ES-I3 (cell line): ENCODE measurements around the gene LBHD2.

Experiments
- H3K36me3 ChIP-seq: 2 replicates; pipeline ENCODE4 v1.6.1; 2013; ENCODE audit warnings: mild to moderate bottlenecking, low read length, control low read depth, moderate library complexity; ENCODE audit not compliant: insufficient read depth
- H3K4me1 ChIP-seq: 2 replicates; pipeline ENCODE4 v1.6.1; 2013; ENCODE audit warnings: mild to moderate bottlenecking, control low read depth, low read length; ENCODE audit not compliant: insufficient read depth
- H3K9ac ChIP-seq: 2 replicates; pipeline ENCODE4 v1.6.1; 2013; ENCODE audit warnings: low read depth, mild to moderate bottlenecking, low read length, moderate library complexity
- H3K9me3 ChIP-seq: 2 replicates; pipeline ENCODE4 v1.6.1; 2013; ENCODE audit warnings: mild to moderate bottlenecking, low read length, moderate library complexity; ENCODE audit not compliant: control insufficient read depth, insufficient read depth

Gene LBHD2

DNA sequence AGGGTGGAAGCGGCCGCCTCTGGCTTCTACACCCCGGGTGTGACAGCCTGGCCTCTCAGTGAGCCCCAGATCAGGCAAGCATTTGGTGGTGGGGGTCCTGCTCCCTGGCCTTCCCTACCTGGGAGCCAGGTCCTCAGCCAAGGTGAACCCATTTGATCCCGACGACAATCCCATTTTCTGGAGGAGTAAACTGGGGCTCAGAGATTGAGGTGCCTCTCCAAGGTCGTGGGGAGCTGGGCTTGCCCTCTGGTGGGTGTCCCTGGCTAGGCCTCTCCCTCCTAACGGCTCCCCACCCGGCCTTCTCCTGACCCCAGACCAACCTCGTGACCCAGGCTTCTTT lies 7.8 kb downstream of the LBHD2 start:
- H3K36me3 ChIP-seq: no peaks in the 10 kb centered on the region
- no peak overlapping the region; the same call in 1 of the 2 replicates for H3K9ac ChIP-seq
- peaks cover 20% of the 10 kb centered on the region for H3K4me1 ChIP-seq
- H3K9me3 ChIP-seq: no peaks in the 10 kb centered on the region

DNA sequence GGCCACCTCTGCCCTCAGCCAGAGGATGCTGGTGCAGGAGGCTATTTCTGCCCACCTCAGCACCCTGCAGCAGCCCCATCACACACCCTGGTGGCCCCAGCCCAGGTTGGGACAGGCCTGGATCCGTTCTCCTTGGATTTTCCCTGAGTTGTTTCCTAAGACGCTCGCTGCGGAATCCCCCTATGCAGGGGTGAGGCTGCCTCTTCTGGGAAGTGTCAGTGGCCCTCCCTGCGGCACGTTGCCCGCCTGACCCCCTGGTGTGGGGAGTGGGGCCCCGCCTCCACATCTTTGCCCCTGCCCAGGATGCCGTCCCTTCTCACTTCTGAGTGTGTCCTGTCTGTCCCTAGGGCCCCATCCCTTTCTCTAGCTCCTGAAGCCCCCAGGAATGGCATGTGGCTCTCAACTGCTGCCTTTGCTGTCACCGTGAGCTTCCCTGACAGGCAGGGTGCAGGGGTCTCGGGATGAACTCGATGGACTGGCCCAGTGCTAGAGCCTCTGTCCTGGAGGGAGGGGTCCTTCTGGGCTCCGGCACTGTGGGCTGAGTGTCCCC lies 9.9 kb downstream of the LBHD2 start:
- Histone ChIP-seq H3K9ac (no peak overlapping the region), H3K36me3 (no peaks in the 10 kb centered on the region), H3K4me1 (peaks cover 27% of the 10 kb centered on the region), H3K9me3 (no peaks in the 10 kb centered on the region)

DNA sequence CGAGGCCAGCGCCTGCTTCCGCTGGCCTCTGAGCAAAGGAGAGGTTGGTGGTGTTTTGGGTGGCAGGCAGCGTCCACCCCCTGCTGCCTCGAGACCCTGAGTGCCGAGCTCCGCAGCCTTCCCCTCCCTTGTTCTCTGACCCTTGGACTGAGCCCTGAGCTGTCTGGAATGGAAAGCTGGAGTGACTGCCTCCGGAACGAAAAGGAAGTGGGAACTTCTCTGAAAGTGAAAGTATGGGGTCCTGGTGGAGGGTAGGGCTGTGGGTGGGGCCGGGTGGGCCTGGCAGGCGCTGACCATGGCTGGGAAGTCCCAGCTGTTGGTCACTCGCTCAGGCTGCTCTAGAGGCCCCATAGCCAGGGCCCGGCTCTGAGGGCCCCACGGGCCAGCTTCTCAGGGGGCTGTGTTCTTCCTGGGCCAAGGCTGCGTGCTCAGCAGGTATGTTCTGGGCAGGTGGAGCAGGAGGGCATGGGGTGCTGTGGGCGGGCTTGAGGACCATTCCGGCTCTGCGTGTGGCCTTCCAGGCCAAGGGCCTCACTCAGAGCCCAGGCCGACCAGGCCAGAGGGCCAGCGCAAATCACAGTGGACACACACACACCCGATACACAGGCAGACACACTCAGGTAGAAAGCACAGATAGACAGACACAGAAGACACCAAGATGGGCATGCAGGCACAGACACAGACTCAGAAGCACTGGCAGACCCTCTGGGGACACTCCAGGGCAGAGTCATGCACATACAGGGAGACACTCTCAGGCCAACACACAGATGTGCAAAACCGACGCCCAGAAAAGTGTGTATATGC lies 10.6 kb downstream of the LBHD2 start, which contains the start of gene EXOC3L4:
TSS of gene EXOC3L4 (plus strand) at position 320 of the 804 bp plus-strand sequence. CDS start 5,495 bp downstream, outside the sequence.
- Histone ChIP-seq H3K4me1 (peaks cover 33% of the 10 kb centered on the region), H3K36me3 (no peaks in the 10 kb centered on the region), H3K9me3 (no peaks in the 10 kb centered on the region), H3K9ac (no peak within 1 kb of the TSS)

DNA sequence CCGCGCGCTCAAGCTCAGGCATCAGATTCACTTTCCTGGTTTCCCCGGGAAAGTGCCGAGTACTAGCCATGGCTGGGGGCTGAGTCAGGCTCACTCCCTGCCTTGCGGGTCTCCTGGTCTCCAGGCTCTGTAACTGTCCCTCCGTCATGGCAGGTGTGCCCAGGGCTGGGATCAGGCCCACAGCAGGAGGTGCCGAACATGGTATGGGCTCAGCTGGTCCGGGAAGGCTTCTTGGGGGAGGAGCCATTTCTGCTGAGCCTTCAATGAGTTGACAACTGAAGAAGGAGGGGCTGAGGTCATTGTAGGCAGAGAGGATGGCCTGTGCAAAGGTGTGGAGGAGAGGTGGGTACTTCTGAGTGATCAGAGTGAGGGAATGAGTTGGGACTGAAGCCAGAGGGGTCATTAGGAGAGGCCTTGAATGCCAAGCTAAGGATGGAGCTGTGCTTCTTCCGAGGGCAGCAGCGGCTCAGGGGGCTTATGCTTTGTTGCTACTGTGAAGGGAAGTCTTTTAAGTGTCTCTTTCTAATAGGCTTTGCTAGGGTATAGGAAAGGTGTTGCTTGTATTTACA lies 11.3 kb downstream of the LBHD2 start:
- no peak overlapping the region for H3K9ac ChIP-seq
- no peaks in the 10 kb centered on the region for H3K9me3 ChIP-seq
- H3K36me3 ChIP-seq: no peaks in the 10 kb centered on the region
- H3K4me1 ChIP-seq: peaks cover 35% of the 10 kb centered on the region

DNA sequence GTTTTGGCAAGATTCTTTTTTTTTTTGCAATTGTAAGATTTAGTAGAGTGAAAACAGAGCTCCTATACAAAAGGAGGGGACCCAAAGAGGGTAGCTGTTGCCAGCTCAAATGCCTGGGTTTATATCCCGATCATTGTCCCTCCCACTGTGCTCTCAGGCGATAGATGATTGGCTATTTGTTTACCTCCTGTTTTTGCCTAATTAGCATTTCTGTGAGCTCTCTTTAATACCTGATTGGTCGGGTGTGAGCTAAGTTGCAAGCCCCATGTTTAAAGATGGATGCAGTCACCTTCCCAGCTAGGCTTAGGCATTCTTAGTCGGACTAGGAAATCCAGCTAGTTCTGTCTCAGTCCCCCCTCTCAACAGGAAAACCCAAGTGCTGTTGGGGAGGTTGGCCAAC lies 12.4 kb downstream of the LBHD2 start:
- H3K4me1 ChIP-seq: peaks cover 35% of the 10 kb centered on the region
- H3K9ac ChIP-seq: no peak overlapping the region
- no peaks in the 10 kb centered on the region for H3K9me3 ChIP-seq
- H3K36me3 ChIP-seq: no peaks in the 10 kb centered on the region

DNA sequence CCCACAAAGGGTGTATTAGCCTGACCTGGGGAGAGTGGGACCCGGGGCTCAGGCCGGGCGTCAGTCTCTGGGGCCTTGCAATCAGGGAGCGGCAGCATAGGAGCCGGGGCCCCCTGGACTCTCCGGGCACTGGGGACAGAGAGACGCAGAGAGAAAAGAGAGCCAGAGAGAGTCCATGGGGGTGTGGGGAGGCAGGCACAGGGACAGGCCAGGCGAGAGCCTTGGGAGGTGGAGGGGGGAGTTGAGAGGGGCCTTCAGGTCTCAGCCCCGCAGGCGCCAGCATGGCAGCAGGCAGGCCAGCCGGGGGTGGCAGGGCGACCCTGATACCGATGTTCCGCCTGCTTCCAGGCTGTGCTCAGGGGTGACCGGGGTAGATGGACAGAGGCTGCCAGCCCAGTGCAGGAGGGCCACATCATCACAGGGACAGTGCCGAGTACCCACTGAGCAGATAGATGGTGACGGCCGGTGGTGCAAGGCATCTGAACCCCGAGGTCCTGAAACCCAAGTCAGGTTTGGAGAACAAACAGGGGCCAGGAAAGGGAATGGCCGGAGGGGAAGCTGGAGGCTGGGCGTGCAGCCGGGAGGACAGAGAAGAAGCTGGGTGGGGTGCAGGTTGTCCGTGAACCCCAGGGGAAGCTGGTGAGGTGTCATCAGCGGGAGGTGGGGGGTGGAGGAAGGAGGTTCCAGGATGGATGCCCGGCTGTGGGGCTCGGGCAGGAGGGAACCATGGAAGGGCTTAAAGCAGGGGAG lies 13.4 kb downstream of the LBHD2 start:
- Histone ChIP-seq H3K4me1 (peaks cover 35% of the 10 kb centered on the region), H3K9me3 (no peaks in the 10 kb centered on the region), H3K36me3 (no peaks in the 10 kb centered on the region), H3K9ac (no peak overlapping the region)

DNA sequence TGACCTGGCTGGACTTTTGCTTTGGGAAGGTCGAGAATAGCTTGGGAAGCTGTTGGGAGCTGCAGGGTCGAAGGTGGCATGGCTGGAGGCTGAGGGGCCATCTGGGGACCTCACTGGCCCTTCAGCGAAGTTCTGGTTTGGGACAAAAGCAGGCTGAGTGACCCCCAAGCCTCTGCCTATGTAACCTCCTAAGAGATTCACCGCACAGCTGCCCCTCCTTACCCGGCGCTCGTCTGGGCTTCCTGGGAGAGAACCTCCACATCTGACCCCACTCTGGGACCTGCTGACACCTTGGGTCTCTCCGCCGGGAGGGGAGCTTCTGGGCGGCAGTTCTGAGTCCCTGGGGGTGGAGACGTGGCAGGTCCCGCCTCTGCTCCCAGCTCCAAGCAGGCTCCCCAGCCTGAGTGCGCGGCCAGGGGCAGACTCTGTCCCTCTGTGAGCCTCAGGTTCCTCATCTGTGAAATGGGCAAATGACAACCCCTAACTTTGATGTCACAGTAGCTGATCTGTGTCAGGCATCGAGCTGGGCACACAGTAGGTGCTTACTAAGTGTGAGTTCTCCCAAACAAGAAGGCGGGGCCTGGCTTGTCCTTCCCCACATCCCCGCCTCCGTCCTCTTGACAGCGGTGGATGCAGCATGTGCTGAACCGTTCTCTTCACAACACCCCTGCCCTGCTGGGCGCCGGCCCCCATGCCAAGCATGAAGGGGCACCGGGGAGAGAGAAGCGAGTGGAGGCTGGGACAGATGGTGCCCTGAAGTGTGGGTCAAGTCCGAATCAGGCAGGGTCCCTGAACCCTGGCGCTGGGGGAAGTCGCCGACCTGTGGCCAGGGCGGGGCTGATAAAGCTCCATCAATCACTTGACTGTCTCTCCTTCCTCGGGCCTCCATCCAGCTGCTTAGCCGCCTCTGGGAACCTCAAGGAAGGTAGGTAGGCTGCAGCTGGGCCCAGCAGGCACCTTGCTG lies 14.3 kb downstream of the LBHD2 start:
- Histone ChIP-seq H3K4me1 (peaks cover 35% of the 10 kb centered on the region), H3K9ac (no peak overlapping the region), H3K9me3 (no peaks in the 10 kb centered on the region), H3K36me3 (no peaks in the 10 kb centered on the region)

DNA sequence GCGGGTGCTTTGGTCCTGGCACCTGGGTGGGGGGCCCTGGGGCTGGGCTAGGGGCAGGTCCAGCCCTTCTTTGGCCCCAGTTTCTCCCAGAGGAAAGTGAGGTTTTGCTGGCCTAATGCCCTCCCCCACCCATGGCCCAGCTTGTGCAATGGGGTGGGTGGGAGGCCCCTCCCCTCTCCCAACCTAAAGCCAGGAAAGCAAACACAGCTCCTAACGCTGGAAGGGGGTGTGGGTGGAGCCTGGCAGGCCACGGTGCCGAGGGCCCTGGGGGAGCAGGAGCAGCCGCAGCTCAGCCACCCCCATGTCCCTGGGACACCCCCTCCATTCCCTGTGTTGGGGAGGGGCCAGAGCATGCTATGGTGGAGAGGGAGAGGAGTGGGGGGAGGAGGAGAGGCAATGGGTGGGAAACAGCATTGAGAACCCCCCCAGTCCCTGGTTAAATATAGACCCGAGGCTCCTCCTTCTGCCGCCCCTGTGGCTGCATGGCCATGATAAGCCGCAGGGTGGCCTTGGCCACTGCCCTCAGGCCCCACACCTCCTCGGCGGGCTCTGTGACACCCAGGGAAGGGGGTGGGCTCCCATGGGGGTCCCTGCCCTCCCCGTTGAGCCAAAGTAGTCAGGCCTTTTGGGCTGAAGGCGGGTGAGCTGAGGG lies 15.2 kb downstream of the LBHD2 start:
- Histone ChIP-seq H3K4me1 (peaks cover 27% of the 10 kb centered on the region), H3K9me3 (no peaks in the 10 kb centered on the region), H3K36me3 (no peaks in the 10 kb centered on the region), H3K9ac (no peak overlapping the region)

DNA sequence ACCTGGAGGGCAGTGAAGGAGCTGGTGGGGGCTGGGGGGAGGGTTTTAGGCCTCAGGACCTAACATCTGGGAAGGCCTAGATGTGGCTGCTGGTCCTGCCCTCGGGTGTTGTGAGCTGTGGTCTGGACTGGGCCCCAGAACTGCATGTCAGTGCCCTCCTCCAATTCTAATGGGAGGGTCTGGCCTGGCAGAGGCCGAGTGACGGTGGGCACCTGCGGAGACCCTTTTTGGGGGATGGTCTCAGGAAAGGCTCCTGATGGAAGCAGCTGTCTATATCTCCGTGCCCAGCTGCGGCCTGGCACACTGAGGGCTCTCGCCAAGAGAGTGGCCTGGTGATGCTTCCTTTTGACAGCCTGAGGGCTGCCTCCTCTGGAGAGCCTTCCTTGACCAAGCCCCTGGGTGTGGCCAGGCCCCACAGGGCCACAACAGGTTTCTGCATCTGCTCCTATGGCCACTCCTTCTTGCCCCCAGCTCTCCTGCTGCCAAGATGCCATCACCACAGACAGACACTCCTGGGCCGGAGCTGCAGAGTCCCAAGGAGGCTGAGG lies 15.8 kb downstream of the LBHD2 start:
- Histone ChIP-seq H3K9me3 (no peaks in the 10 kb centered on the region), H3K4me1 (peaks cover 21% of the 10 kb centered on the region), H3K36me3 (no peaks in the 10 kb centered on the region), H3K9ac (no peak overlapping the region)

DNA sequence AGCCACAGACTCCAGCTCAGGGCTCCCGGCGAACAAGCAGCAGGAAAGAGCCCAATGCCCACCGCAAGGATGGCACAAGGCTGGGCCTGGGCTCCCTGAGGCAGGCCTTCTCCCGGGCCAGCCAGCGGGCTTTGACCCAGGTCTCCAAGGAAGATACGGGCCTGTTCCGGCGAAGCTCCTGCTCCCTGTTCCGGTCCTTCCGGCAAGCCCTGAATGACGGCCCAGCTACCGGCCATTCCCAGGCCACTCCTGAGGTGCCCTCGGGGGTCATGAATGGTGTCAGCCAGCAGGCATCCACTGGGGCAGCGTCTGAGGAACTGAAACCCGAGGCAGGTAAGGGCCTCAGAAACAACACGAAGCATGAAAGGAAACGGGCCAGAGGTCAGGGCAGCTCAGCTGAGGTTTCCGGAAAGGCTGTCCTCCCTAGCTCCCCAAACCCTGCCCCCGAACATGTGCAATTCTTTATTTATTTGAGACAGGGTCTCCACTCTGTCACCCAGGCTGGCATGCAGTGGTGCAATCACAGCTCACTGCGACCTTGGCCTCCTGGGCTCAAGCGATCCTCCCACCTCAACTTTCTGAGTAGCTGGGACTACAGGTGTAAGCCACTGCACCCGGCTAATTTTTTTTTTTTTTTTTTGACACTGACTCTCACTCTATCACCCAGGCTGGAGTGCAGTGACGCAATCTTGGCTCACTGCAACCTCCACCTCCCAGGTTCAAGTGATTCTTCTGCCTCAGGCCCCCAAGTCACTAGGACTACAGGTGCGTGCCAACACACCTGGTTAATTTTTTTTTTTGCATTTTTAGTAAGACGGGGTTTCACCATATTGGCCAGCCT lies 16.5 kb downstream of the LBHD2 start:
- H3K9ac ChIP-seq: no peak overlapping the region
- H3K4me1 ChIP-seq: peaks cover 24% of the 10 kb centered on the region
- no peaks in the 10 kb centered on the region for H3K9me3 ChIP-seq
- H3K36me3 ChIP-seq: no peaks in the 10 kb centered on the region

DNA sequence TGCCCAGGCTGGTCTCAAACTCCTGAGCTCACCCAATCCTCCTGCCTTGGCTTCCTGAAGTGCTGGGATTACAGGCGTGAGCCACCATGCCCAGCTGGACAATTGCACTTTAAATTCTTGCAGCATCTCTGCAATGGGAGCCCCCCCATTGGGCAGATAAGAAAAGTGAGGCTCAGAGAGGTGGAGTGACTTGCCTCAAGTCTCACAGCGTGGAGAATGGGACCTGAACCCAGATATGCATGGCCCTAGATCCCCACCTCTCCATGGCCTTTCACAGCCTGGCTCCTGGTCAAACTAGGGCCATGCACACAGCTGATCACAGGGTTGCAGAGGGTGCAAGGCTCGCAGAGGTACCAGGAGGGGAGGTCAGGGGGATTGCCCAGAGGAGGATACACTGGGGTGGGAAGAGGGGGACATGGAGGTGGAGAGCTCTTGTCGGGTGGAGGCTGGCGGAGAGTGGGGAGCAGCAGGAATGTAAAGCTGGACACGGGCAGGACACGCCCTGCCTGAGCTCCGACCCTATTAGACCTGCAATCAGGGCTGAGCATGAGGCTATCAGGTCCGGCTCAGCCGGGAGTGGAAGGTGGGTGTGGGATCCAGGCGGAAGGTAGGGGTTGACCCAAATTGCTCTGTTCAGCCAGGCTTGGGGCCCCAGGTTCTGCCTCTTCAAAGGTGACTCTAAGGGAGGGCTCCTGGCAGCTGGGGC lies 17.4 kb downstream of the LBHD2 start:
- Histone ChIP-seq H3K36me3 (no peaks in the 10 kb centered on the region), H3K9me3 (no peaks in the 10 kb centered on the region), H3K9ac (no peak overlapping the region), H3K4me1 (peaks cover 24% of the 10 kb centered on the region)
